ENCODE data around the gene YIPF1.

DNA sequence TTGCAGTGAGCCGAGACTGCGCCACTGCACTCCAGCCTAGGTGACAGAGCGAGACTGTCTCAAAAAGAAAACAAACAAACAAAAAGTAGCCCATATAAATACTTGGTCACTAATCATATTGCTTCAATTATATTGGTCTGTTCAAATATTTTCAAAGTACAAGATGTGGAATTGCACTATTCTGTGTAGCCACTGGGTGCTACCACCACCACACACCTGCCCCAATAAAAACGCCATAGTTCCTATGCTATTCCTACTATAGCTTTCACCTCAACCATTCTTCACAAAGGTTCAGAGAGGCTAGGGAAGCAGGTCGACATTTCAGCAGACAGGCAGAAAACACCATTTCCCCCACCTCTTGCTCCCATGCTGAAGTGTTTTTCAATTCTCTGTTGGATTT is 68.2 kb downstream of the YIPF1 start:
- TF ChIP-seq CTCF (conservative IDR thresholded peaks at IDR 0.05; ENCODE audit: low read depth, low read length) (peak; percentile 35), EZH2 (IDR thresholded peaks at IDR 0.05; ENCODE audit: low read length, unreplicated experiment) (no peak)

Measured in PC-3 (cell line).